ENCODE data around the gene IMMP2L.

DNA sequence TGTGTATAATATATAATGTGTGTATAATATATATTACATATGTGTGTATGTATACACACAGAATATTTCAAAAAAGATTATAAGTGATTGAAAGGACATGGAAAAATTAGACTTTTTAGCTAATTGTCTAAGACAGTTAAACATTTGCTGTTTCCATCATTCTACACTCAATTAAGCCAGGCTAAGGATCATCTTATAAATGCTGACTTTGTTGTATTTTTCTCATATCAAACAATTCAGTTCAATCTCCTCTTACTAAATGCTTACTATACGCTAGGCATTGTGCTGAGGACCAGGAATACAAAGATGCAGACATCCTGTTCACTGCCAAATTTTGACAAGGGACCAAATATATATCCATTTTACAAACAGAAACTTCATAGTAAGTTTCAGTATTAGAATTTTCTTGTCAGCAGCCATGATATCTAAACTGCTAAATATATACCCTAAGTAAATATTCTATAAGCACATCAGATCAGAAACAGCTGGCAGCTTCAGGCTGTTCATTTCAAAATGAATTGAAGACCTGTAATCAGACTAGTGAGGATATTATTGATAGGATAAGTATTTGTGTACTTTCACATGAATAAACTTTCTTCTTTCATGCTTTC, 481.7 kb downstream of the IMMP2L start:
- TF ChIP-seq POLR2A (IDR thresholded peaks at IDR 0.05) = no peak
- TF ChIP-seq, protein P1, sequence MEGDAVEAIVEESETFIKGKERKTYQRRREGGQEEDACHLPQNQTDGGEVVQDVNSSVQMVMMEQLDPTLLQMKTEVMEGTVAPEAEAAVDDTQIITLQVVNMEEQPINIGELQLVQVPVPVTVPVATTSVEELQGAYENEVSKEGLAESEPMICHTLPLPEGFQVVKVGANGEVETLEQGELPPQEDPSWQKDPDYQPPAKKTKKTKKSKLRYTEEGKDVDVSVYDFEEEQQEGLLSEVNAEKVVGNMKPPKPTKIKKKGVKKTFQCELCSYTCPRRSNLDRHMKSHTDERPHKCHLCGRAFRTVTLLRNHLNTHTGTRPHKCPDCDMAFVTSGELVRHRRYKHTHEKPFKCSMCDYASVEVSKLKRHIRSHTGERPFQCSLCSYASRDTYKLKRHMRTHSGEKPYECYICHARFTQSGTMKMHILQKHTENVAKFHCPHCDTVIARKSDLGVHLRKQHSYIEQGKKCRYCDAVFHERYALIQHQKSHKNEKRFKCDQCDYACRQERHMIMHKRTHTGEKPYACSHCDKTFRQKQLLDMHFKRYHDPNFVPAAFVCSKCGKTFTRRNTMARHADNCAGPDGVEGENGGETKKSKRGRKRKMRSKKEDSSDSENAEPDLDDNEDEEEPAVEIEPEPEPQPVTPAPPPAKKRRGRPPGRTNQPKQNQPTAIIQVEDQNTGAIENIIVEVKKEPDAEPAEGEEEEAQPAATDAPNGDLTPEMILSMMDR (IDR thresholded peaks at IDR 0.05) = no peak

Measured in right lobe of liver (tissue), 4 donors.